GM18526 (cell line): ENCODE measurements around the gene CACNA1B.

Experiments used
- POLR2A ChIP-seq: IDR thresholded peaks from 3 replicates; pipeline ENCODE4 v1.6.1; 2011; ENCODE audit not compliant: insufficient read length; ENCODE audit errors: extremely low read depth

Gene CACNA1B

GRCh38 chr9:137902646-137903045 is 25.1 kb downstream of the CACNA1B start:
- no peak for TF ChIP-seq POLR2A

GRCh38 chr9:137905740-137906139 is 28.2 kb downstream of the CACNA1B start:
- TF ChIP-seq POLR2A, result no peak

GRCh38 chr9:137907776-137908175 is 30.2 kb downstream of the CACNA1B start:
- TF ChIP-seq POLR2A, result no peak

GRCh38 chr9:137912671-137913070 is 35.1 kb downstream of the CACNA1B start:
- TF ChIP-seq POLR2A, result no peak

DNA sequence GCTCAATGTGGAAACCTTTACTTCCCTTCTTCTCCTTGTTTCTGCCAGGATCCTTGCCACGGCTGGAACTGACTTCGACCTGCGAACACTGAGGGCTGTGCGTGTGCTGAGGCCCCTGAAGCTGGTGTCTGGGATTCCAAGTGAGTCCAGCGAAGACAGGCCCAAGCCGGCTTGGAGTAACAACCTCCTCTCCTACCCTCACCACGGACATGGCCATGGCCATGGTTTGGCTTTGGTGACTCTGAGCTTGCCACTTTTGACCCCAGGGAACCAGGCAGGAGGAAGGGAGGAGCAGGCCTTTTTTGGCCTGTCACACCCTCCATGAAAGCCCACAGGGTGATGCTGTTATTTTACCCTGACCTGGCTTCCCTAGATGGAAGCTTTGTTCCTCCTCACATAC is 35.5 kb downstream of the CACNA1B start:
- TF ChIP-seq POLR2A, result no peak

DNA sequence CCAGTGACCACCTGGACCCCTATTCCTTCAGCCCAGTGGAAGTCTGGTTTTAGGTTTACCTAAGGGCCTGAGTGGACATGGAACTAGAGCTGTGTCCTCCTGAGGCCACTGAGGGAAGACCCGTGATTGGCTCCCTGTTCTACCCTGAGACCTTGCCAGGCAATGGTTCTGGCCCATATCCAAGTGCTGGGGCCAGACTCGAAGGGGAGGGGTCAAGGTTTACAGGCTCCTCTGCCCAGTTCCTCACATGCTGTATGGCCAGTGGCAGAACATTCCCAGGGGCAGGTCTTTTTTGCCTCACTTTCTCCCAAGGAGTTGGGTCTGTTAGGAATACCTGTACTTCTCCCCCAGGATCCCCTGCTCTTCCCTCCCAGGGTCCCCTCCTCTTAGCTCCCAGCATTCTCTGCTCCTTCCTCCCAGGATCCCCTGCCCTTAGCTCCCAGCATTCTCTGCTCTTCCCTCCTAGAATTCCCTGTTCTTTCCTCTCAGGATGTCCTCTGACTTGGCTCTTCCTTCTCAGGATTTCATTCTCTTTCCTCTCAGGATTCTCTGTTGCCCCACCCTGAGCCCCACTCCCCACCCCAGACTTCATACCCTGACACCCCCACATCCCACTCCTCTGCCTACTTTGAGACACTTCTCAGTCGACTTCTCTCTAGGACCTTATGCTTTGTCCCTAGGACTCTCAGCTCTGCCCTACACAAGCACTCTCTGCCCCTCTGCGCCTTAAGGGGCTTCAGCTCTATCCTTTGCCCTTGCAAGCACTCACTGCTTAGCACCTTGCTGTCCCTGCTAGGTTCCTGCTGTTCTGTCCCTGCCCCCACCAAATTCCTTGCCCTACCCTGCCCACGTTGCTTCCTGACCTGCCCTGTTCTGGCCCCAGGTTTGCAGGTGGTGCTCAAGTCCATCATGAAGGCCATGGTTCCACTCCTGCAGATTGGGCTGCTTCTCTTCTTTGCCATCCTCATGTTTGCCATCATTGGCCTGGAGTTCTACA is 36.5 kb downstream of the CACNA1B start:
- TF ChIP-seq POLR2A, result no peak

GRCh38 chr9:137916540-137916939 is 39.0 kb downstream of the CACNA1B start:
- no peak for TF ChIP-seq POLR2A

GRCh38 chr9:137917116-137917515 is 39.5 kb downstream of the CACNA1B start:
- no peak for TF ChIP-seq POLR2A

DNA sequence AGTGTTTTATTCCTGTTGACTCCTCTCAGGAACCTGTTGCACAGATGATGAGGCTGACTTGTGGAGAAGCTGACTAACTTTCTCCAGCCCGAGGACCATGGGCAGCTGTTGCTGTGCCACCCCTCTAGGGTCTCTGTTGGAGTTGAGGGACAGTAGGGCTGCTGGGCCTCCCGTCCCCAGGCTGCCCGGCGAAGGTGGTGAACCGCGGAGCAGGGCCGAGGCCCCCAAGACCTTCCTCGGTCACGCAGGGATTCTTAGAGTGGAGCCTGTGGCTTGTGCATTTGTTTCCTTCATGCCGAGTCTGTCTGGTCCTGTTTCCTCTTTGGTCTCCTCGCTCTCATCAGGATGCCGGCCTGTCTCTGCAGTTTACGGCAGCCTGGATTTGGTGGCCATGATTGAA is 40.2 kb downstream of the CACNA1B start:
- no peak for TF ChIP-seq POLR2A

DNA sequence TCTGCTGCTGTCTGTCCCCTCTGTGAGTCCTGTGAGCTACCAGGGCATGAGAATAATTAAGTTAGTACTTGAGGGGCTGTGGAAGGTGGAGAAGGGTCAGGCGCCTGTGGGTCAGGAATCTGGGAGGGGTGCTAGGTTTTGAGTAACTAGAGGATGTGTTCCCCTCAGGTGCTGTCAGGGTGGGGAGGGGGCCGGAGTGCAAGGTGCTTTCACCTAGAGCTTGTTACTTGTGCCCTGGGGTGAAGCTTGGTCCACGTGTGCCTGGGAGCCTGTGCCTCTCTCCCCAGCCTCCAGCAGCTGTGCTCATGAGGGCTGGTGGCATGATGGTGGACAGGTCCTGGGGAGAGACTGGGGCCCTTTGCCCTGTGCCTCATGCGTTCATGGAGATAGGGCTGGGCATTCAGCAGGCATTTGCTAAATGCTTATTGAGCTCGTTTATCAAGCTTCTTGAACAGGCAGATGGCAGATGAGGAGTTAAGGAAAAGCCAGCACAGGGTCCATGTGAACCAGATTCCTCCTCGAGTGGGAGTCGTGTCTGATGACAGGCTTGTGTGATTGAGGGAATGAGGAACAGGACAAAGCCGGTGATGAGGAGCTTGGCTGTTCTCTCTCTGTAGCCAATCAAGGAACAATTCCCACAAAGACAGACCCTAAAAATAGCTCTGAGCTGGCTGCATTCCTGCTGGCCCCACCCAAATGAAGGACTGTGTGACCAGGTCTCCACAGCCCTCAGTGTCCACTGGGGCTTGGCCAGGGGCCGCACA is 40.9 kb downstream of the CACNA1B start:
- no peak for TF ChIP-seq POLR2A

DNA sequence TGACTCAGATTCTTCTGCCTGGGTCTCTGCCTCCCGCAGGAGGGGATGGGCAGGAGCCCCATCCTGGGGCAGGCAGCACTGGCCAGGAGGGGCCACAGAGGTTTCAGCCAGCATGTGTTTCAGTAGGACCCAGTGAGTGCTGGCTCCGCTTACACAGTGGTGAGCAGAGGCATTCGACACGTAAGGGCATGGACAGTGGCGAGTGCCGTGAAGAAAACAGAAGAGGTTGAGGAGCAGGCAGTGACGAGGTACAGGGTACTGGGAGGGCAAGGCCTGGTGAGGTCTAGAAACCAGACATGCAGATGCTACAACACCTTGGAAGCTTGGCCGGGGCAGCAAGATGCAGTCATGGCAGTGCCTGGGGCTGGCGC is 41.5 kb downstream of the CACNA1B start:
- TF ChIP-seq POLR2A, result no peak

DNA sequence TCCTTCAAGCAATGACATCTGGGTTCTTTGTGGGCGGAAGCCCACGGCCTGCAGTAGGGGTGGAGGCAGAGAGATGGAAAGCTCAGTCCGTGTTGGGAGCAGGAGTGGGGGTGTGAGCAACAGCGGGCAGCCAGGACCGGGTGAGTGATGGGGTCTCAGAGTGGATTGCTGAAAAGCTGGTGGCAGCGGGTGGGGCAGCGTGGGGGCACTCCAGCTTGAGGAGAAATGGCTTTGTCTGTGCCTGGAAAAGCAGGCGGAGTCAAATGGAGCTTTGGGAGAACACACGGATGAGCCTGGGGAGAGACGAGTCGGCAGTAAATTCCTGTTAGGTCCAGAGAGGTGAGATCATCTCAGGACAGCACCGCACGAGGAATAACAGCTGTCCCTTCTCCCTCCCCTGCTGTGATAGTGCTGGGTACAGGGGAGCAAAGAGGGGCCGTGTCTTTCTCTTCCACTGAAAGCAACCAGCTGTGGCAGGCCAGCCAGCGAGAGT is 42.1 kb downstream of the CACNA1B start:
- TF ChIP-seq POLR2A, result no peak

GRCh38 chr9:137920753-137921152 is 43.2 kb downstream of the CACNA1B start:
- no peak for TF ChIP-seq POLR2A

GRCh38 chr9:137924169-137924568 is 46.6 kb downstream of the CACNA1B start:
- TF ChIP-seq POLR2A, result no peak

- TF ChIP-seq POLR2A, result no peak
These were observed 47.3 kb downstream of the CACNA1B start for GRCh38 chr9:137924761-137925369.
